GM21723 (cell line): ENCODE data around the gene CYFIP2.
"Not testable (repeated sequence)": the region's sequence is repeated elsewhere in the genome, so short reads cannot be mapped to it uniquely, and the experiment has no call there.

ENCODE experiments used
- ATAC-seq: cut with Tn5 transposase; IDR thresholded peaks from one replicate; pipeline ENCODE4 v1.9.1; 2021; ENCODE audit warnings: mild to moderate bottlenecking, moderate library complexity; ENCODE audit not compliant: unreplicated experiment

Gene CYFIP2

GRCh38 chr5:157265714-157266285 lies at the start of gene CYFIP2:
TSS of gene CYFIP2 (plus strand) at chr5:157266123. CDS start at chr5:157285362, 19,239 bp downstream.
- ATAC-seq: peak; percentile 83

- ATAC-seq: no peak
Measured at GRCh38 chr5:157216391-157217142, 49.4 kb upstream of the CYFIP2 start.

GRCh38 chr5:157217289-157218024 lies 48.5 kb upstream of the CYFIP2 start:
- no peak for ATAC-seq

- ATAC-seq: peak; percentile 50
Measured at GRCh38 chr5:157219491-157220271, 46.2 kb upstream of the CYFIP2 start.

- ATAC-seq: no peak
Measured at GRCh38 chr5:157221959-157222358, 44.0 kb upstream of the CYFIP2 start.

- ATAC-seq: peak; percentile 39
Measured at GRCh38 chr5:157222506-157223230, 43.3 kb upstream of the CYFIP2 start.

GRCh38 chr5:157225469-157226422 lies 40.2 kb upstream of the CYFIP2 start:
- no peak for ATAC-seq

GRCh38 chr5:157230610-157231009 lies 35.3 kb upstream of the CYFIP2 start:
- no peak for ATAC-seq

- no peak for ATAC-seq
Measured at GRCh38 chr5:157232706-157233105, 33.2 kb upstream of the CYFIP2 start.

GRCh38 chr5:157233515-157233914 lies 32.4 kb upstream of the CYFIP2 start:
- ATAC-seq: no peak

GRCh38 chr5:157236423-157236822 lies 29.5 kb upstream of the CYFIP2 start:
- no peak for ATAC-seq

GRCh38 chr5:157241483-157241882 lies 24.4 kb upstream of the CYFIP2 start:
- no peak for ATAC-seq

GRCh38 chr5:157244704-157245103 lies 21.2 kb upstream of the CYFIP2 start:
- not testable (repeated sequence) for ATAC-seq

- no peak for ATAC-seq
Measured at GRCh38 chr5:157245476-157245875, 20.4 kb upstream of the CYFIP2 start.

- ATAC-seq: no peak
Measured at GRCh38 chr5:157245886-157246285, 20.0 kb upstream of the CYFIP2 start.

- ATAC-seq: no peak
Measured at GRCh38 chr5:157247267-157247666, 18.7 kb upstream of the CYFIP2 start.

GRCh38 chr5:157248821-157249470 lies 17.0 kb upstream of the CYFIP2 start:
- no peak for ATAC-seq

- peak; percentile 96 for ATAC-seq
Measured at GRCh38 chr5:157252711-157253465, 13.0 kb upstream of the CYFIP2 start.
